NCI-H748 treated with DMSO at 0.1 percent for 48 hours (cell line): ENCODE results near the gene FRG2C.
"Not testable (repeated sequence)": the region's sequence is repeated elsewhere in the genome, so short reads cannot be mapped to it uniquely, and the experiment has no call there.

Experiments used
- DNase-seq: peaks from one replicate; lab custom pipeline; 2025; lab: John Stamatoyannopoulos, UW

FRG2C gene

DNA sequence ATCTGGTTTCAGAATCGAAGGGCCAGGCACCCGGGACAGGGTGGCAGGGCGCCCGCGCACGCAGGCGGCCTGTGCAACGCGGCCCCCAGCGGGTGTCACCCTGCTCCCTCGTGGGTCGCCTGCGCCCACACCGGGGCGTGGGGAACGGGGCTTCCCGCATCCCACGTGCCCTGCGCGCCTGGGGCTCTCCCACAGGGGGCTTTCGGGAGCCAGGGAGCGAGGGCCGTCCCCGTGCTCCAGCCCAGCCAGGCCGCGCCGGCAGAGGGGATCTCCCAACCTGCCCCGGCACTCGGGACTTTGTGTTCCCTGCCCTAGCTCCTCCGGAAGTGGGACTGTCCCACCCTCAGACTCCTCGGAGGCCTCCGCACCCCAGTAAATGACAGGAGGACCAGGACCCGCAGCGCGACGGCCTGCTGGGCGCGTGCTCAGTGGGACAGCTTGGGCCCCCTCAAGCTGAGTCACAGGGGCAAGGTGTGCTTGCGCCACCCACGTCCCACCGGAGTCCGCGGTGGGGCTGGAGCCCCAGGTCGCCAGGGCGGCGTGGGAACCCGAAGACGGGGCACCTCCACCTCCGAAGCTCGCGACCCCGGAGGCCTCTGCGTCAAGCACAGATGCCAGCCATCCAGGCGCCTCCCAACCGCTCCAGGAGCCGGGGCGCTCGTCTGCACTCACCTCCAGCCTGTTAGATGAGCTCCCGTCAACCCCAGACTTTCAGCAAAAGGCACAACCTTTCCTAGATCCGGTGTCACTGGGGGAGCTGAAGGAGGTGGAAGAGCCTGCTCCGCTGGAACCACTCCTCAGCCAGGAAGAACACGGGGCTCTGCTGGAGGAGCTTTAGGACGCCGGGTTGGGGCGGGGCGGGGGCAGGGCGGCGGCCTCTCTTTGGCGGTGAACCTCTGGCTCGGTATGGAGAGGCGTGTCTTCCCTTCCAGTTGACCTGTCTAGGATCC, 5.5 kb downstream of the FRG2C start:
- not testable (repeated sequence) for DNase-seq

- not testable (repeated sequence) for DNase-seq
Observed at GRCh38 chr3:75670298-75671286, 6.5 kb downstream of the FRG2C start.

GRCh38 chr3:75671287-75672139, 7.4 kb downstream of the FRG2C start:
- DNase-seq = not testable (repeated sequence)

- not testable (repeated sequence) for DNase-seq
Observed at GRCh38 chr3:75672140-75672775, 8.1 kb downstream of the FRG2C start.

DNA sequence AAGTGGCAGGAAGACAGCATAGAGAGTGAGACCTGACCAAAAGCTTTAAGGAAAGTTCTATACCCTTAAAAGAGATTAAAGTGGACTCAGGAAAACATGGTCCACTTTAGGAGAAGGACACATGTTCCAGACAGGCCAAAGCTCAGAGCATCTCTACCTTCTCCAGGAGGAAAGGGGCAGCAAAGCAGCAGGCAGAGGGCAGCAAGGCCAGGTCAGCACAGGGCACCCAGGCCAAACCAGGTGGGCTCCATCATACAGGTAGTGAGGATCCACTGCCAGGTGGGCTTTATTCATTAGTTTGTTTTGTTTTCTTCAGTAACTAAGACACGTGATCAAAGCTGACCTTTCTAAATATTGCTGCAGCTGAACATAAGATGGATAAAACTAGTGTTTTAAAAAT, 19.8 kb downstream of the FRG2C start:
- not testable (repeated sequence) for DNase-seq

DNA sequence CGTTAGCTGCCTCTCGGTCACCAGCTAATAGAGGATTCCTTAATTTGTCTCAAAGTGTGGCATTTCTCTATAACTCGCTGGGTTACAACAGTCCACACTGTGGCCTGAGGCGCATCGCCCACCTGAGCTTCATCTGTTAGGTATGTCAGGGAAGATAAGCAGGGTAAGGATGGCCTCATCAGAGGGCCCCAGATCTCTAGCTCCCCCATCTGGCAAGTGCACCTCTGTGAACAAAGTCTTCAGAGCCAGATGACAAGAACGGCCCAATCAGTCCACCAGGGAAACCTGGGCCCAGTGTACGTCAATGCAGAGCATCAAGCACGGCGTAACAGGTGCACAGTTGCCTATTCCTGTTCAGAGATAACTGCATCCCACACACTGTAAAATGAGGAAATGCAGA, 23.2 kb downstream of the FRG2C start:
- DNase-seq = no peak

DNA sequence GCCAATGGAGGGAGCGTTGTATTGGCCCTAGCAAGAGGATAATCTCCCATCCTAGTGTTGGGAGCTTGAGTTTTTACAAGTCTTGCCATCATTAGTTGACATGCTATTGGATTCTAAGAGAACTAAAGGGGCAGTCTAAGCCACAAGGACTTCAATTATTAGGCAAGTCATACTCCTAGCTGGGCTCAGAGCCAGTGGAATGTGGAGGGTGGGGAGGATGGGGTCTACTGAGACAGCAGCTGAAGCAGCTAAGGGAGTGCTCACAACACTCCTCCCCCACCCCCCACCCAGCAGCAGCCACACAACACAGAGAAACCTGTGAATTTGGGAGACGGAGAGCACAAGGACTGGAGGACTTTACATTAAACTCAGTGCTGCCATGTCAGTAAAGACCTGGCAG, 27.9 kb downstream of the FRG2C start:
- DNase-seq = no peak
